ENCODE data around the gene ZMYND12.
"Not testable (repeated sequence)": the region's sequence is repeated elsewhere in the genome, so short reads cannot be mapped to it uniquely, and the experiment has no call there.

- TF ChIP-seq ZBTB33 (IDR thresholded peaks at IDR 0.05; ENCODE audit: borderline replicate concordance, low read depth); POLR2AphosphoS5 (IDR thresholded peaks at IDR 0.05; ENCODE audit: low read depth, low read length); TCF12 (IDR thresholded peaks at IDR 0.05); MAX (IDR thresholded peaks at IDR 0.05; ENCODE audit: low read depth); RXRA (IDR thresholded peaks at IDR 0.05; ENCODE audit: borderline replicate concordance, low read depth); MXI1 (IDR thresholded peaks at IDR 0.05; ENCODE audit: low read depth, low read length); GABPA (IDR thresholded peaks at IDR 0.05; ENCODE audit: low read depth): not testable (repeated sequence)
- TF ChIP-seq, protein P1, sequence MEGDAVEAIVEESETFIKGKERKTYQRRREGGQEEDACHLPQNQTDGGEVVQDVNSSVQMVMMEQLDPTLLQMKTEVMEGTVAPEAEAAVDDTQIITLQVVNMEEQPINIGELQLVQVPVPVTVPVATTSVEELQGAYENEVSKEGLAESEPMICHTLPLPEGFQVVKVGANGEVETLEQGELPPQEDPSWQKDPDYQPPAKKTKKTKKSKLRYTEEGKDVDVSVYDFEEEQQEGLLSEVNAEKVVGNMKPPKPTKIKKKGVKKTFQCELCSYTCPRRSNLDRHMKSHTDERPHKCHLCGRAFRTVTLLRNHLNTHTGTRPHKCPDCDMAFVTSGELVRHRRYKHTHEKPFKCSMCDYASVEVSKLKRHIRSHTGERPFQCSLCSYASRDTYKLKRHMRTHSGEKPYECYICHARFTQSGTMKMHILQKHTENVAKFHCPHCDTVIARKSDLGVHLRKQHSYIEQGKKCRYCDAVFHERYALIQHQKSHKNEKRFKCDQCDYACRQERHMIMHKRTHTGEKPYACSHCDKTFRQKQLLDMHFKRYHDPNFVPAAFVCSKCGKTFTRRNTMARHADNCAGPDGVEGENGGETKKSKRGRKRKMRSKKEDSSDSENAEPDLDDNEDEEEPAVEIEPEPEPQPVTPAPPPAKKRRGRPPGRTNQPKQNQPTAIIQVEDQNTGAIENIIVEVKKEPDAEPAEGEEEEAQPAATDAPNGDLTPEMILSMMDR (IDR thresholded peaks at IDR 0.05) = not testable (repeated sequence)
Observed at GRCh38 chr1:42477354-42477753, 21.5 kb upstream of the ZMYND12 start.

Data from SK-N-SH (cell line).